Femur (tissue), 1 donor: ENCODE results near the gene INKA2.

Experiments
- DNase-seq: peaks from one replicate; pipeline ENCODE4 v3.0.0-alpha.2; 2017

The INKA2 gene

GRCh38 chr1:111731956-111732355 is 7.2 kb downstream of the INKA2 start:
- no peak for DNase-seq

DNA sequence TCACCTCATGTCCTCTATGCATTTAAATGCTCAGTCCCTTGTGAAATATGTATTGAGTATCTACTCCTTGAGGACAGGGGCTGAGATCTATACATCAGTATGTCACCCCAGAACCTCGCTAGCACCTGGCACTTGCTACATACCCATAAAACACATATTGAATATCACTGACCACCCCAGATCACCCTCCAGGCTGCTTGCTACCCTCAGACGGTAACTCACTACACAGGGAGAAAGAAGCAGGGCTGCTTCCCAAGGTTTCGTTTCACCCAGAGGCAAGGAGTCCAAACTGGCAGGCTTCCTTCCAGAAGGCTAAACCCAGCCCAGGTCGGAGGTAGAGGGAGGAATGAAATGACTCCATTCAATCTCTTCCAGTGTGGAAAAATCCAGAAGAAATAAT is 8.5 kb downstream of the INKA2 start:
- DNase-seq: no peak

- no peak for DNase-seq
Measured at GRCh38 chr1:111729946-111730681, 9.1 kb downstream of the INKA2 start.

DNA sequence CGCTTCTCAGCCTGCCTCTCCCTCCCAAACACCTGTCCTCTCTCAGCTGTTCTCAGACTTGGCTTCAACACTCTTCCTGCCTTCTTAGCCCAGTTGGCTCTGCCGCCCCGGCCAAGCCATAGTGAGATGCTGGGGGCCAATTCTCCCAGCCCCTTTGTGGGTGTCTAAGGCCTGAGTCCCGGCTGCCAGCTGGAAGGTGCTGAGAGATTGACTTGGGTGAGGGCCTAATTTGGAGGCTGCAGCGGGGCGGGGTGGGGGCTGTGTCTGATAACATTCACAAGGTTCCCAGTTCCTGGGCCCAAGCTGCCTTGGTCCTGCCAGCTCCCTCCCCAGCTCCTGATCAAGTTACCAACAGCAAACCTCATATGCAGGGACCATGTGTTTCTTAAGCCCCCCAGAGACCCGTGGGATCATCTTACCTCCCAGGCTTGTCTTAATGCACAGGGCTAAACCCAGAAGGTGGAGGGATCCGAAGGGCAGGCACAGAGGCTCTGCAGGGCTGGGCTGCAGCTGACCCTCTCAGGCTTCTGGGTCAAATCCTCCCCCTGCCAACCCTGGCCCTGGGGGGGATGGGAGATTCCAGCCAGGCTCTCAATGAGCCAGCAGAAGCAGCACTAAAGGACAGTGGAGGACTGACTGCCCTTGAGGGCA is 9.8 kb downstream of the INKA2 start:
- DNase-seq: peak; percentile 81

DNA sequence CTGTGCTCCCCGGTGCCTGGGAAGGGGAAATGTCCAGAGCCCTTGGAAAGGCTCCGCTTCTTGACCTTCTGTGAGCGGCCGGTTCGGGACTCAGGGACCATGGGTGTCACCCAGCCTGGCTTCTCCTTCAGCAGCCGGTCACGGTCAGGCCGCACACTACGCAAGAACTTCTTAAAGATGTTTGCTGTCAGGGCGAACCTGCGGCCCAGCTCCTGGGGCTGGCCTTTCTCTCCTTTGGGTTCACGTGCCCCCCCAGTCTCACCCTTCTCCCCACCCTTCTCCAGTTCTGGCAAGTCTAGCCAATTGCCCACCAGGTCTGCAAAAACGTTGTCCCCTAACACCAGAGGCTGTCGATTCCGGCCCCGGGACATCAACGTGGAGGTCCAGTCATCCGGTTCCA is 12.1 kb downstream of the INKA2 start:
- DNase-seq: no peak

GRCh38 chr1:111725192-111725591 is 14.0 kb downstream of the INKA2 start:
- peak; percentile 72 for DNase-seq

DNA sequence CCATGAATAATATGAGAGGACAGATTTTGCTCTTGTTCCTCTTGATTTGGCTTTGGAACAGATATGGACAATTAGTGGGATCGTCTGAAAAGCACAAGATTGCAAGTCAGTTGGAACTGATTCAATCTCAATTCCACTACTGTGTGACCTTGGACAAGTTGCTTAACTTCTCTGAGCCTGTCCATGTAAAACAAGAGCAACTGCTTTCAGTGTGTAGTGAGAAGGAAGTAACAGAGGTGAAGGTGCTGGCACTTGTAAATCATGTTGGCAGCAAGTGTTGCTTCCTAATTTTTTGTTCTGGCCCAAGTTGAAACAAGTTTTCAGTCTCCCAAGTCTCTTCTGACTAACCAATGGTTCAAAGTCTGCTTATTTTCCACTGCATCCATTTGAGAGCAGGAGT is 15.3 kb downstream of the INKA2 start:
- DNase-seq: no peak

DNA sequence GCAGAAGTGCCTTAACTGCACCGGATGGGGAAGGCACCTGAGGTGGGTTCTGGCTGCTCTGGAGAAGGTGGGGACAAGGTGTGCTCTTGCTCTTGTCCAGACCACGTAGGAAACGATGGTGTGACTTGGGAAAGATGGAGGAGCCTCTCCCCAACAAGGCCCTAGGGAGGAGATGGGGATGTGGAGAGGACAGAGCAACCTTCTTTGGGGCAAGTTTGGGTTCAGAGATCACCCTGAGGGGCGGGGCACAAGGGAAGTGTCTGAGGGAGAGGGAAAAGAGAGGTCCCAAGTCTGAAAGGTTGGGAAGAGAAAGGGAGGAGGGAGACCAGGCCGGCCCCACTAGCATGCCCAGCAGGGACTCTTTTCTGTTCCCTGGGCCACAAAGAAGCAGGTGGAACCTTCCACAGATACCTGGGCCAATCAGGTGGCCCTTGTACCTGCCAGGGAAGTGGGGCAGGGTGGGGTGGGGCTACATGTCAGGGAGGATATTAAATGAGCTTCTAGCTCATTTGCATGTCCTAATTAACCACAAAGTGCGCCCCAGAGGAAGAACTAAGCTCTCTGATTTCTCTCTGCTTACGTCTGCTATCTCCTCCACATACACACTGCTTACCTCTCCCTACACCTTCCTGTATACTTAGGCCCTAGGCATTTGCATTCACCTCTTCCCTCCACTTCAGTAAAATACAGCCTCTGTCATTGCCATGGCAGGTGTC is 15.9 kb downstream of the INKA2 start:
- DNase-seq: no peak

DNA sequence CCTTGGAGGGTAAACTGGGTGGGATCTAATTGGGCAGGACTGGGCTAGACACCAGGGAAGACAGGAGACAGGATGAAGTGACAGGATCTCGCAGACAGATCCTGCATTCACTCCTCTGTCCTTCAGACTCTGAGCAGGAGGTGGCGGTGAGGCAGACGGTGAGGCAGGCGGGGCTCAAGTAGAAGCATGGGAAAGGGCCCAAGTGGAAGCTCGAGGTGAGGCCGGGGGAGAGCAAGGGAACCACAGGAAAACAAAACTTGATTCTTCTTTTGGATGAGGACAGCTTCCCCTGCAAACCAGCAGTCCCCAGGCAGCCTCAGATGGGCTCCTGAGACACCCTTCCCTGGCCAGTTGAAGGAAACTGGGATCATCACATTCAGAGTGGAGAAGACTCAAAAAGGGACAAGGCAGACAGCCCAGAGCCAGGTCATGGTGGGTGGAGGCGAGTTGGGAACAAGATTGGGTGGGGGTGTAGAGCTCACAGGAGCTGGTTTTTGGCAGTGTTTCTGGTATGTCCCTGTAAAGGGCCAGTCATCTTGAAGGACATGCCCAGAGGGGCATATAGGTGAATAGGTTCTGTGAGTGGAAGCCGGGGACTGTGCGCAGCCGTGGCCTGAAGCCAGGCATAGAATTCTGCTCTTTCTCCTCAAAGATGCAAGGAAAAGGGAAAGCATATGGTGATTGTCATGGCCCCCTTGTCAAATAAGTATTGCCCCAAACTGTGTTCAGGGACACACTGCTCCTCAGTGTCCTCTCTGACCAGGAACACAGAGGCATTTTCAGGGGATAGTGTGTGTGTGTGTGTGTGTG is 18.0 kb downstream of the INKA2 start:
- no peak for DNase-seq

DNA sequence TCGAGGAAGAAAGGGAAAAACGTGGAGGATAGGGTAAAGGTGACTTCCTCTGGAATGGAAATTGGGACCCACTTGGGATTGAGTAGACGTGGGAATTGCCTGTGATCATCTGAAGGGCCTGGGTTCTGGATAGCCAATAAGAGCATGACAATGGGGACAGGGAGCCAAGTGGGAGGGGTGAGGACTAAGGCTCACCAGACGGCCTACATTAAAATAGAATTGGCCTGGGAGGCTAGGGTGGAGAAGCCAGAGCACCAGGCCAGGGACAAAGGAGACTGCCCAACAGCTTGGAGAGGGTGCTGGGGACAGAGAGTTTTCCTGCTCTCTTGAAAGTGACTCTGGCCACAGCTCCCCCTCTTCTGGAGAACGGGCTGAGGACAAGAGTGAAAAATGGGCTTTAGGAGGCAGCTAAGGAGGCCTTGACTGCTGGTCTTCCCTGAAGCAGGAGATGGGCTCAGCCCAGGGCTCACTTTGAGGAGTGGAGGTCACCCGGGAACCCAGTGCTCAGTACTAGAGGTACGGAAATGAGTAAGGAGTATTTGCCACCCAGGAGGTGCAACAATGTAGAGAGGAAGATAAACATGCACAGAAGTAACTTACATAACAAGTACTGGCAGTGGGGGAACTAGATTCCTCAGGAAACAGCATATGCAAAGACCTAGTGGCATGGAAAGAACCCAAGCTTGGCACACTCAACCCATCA is 18.8 kb downstream of the INKA2 start:
- DNase-seq: no peak

- DNase-seq: no peak
Measured at GRCh38 chr1:111719674-111720132, 19.5 kb downstream of the INKA2 start.

DNA sequence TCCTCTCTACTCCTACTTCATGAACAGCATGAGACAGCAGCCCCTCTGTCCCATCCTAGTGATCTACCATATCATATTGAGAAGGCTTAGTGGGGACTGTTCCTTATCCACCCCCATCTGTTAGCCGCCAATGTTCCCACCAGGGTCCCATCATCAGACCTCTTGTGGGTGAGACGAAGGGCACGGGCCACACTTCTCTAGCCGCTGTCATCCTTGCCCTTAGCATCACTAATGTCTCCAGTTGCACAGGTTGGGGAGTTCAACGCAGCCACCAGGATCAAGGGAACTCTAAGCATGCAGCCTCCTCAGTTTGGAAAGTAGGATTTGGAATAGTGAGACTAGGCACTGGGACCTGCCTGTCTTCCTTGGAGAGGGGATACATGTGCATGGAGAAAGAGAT is 20.1 kb downstream of the INKA2 start:
- no peak for DNase-seq

DNA sequence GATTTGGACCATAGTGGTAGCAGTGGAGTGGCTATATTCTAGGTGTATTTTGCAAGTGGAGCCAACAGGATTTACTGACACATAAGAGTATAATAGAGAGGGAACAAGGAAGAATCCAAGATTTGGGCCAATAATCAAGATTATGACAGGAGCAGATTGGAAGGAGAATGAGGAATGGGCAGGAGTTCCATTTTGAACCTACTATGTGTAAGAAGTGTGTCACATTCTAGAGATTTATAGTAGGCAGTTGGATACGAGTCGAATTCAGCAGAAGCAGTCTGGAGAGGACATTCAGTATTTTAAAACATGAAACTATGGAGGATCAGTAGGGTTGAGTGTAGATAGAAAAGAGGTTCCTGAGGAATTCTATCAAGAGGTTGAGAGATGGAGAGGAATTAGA is 21.7 kb downstream of the INKA2 start:
- DNase-seq: no peak

DNA sequence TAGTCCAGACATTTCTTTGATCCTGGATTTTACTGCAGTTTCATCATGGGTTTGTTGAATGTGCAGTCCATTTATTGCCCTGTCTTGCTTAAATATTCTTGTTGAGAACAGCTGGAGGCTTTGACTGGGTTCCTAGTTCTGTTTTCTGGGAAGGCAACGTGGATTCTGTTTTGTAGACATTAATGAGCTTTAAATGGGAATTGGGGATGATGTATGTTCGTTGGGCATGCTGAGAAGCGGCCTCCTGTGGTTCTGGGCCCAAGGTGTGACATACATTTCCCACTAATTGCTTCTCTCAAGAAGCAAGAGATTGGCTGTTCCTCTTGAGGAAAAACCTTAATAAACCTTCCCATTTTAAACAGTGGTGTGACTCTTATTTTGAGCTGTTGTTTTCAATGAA is 22.9 kb downstream of the INKA2 start:
- no peak for DNase-seq

DNA sequence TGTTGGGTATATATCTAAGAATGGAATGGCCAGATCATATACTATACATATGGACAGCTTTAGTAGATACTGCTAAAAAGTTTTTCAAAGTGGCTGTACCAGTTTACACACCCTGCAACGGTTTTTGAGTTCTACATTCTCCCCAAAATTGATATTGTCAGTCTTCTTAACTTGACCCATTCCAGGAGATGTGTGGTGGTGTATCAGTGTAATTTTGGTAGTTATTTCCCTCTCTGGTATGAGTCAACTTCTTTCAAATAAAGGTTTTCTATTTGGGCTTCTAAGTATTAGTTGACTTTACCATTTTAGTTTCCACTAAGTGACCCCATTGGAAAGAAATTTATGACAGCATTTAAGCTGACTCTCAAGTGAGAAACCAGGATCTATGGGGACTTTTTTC is 29.2 kb downstream of the INKA2 start:
- DNase-seq: no peak

DNA sequence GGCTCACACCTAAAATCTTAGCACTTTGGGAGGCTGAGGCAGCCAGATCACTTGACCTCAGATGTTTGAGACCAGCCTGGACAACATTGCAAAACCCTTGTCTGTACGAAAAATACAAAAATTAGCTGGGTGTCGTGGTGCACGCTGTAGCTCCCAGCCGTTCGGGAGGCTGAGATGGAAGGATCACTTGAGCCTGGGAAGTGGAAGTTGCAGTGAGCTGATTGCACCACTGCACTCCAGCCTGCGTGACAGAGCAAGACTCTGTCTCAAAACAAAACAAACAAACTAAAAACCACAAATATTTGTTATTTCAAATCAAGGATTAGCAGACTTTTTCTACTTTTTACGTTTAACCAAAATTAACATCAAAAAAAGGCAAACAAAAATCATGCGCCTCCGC is 31.3 kb downstream of the INKA2 start:
- DNase-seq: no peak

- DNase-seq: no peak
Measured at GRCh38 chr1:111706921-111707320, 32.3 kb downstream of the INKA2 start.

GRCh38 chr1:111705841-111706240 is 33.4 kb downstream of the INKA2 start:
- no peak for DNase-seq

GRCh38 chr1:111704776-111705175 is 34.4 kb downstream of the INKA2 start:
- no peak for DNase-seq

GRCh38 chr1:111704240-111704639 is 35.0 kb downstream of the INKA2 start:
- no peak for DNase-seq

DNA sequence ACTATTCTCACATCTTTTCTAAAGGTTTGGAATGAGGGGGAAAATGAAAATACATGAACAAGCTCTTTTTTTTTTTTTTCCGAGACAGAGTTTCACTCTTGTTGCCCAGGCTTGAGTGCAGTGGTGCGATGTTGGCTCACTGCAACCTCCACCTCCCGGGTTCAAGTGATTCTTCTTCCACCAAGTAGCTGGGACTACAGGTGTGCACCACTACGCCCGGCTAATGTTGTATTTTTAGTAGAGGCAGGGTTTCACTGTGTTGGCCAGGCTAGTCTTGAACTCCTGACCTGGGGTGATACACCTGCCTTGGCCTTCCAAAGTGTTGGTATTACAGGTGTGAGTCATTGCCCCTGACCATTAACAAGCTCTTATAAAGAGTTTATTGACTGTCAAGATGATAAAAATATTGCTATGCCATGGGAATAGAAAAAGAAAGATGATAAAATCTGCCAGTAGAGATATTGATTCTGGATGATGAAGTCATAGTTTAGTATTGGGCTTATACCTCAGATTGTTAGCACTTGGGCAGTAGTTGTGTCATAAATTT is 36.6 kb downstream of the INKA2 start:
- no peak for DNase-seq

- no peak for DNase-seq
Measured at GRCh38 chr1:111699268-111699667, 39.9 kb downstream of the INKA2 start.
